ENCODE measurements around the gene MORN3. TPM values are rescaled to one million over a fixed set of nuclear protein-coding genes. Genes with fewer than 3 reads are reported as not detected.
"Not testable (repeated sequence)": the region's sequence is repeated elsewhere in the genome, so short reads cannot be mapped to it uniquely, and the experiment has no call there.

The MORN3 gene
- total RNA-seq, 1 donor, result 1.4 TPM

GRCh38 chr12:121676190-121676589, 6.7 kb upstream of the MORN3 start:
- TF ChIP-seq, protein P1, sequence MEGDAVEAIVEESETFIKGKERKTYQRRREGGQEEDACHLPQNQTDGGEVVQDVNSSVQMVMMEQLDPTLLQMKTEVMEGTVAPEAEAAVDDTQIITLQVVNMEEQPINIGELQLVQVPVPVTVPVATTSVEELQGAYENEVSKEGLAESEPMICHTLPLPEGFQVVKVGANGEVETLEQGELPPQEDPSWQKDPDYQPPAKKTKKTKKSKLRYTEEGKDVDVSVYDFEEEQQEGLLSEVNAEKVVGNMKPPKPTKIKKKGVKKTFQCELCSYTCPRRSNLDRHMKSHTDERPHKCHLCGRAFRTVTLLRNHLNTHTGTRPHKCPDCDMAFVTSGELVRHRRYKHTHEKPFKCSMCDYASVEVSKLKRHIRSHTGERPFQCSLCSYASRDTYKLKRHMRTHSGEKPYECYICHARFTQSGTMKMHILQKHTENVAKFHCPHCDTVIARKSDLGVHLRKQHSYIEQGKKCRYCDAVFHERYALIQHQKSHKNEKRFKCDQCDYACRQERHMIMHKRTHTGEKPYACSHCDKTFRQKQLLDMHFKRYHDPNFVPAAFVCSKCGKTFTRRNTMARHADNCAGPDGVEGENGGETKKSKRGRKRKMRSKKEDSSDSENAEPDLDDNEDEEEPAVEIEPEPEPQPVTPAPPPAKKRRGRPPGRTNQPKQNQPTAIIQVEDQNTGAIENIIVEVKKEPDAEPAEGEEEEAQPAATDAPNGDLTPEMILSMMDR (IDR thresholded peaks at IDR 0.05; ENCODE audit: extremely low read depth, low read depth, low read length), result no peak
- H3K4me3 ChIP-seq (ENCODE audit: insufficient read depth, low read length), result no peak overlapping the region
- no peaks in the 10 kb centered on the region for H3K79me2 ChIP-seq (ENCODE audit: insufficient read depth, low read length)
- no peaks in the 10 kb centered on the region for H4K20me1 ChIP-seq (ENCODE audit: insufficient read depth, low read length)
- no peak overlapping the region for H3K4me2 ChIP-seq (ENCODE audit: insufficient read depth, low read length)
- no peak overlapping the region for H2AFZ ChIP-seq (ENCODE audit: low read length)
- no peaks in the 10 kb centered on the region for H3K36me3 ChIP-seq (ENCODE audit: insufficient read depth, low read length)
- peak; percentile 73 for DNase-seq (ENCODE audit: insufficient read length, low spot score, missing footprints)
- no peak overlapping the region for H3K27ac ChIP-seq (ENCODE audit: low read depth, low read length)
- no peaks in the 10 kb centered on the region for H3K27me3 ChIP-seq (ENCODE audit: insufficient read depth, low read length)
- H3K4me1 ChIP-seq (ENCODE audit: insufficient read depth, low read length), result peaks cover 10% of the 10 kb centered on the region
- no peaks in the 10 kb centered on the region for H3K9me3 ChIP-seq (ENCODE audit: low read depth, low read length)

DNA sequence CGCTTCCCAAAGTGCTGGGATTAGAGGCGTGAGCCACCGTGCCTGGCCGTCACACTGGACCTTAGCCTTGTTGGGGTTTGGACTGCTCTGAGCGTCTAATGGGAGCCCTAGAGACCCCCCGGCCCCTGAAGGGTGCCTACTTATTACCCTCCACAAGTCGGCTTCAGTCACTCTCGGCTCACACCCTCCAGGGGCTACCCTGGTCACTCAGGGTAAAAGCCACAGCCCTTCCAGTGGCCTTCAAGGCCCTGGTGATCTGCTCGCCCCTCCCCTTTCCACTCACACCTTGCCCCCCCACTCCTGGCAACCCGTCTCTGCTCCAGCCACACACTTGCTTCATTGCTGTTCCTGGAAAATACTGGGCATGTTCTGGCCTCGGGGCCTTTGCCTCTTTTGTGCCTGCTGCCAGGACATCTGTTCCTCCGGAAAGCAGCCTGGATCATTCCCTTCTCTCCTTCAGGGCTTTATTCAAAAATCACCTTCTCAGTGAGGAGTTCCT, 3.6 kb upstream of the MORN3 start:
- H3K27ac ChIP-seq (ENCODE audit: low read depth, low read length), result no peak overlapping the region
- H3K9me3 ChIP-seq (ENCODE audit: low read depth, low read length), result no peaks in the 10 kb centered on the region
- H2AFZ ChIP-seq (ENCODE audit: low read length), result peak overlapping the region; percentile 94
- peak overlapping the region; percentile 93 for H3K4me2 ChIP-seq (ENCODE audit: insufficient read depth, low read length)
- H3K4me1 ChIP-seq (ENCODE audit: insufficient read depth, low read length), result peaks cover 10% of the 10 kb centered on the region
- H3K36me3 ChIP-seq (ENCODE audit: insufficient read depth, low read length), result no peaks in the 10 kb centered on the region
- H3K79me2 ChIP-seq (ENCODE audit: insufficient read depth, low read length), result no peaks in the 10 kb centered on the region
- no peaks in the 10 kb centered on the region for H4K20me1 ChIP-seq (ENCODE audit: insufficient read depth, low read length)
- no peaks in the 10 kb centered on the region for H3K27me3 ChIP-seq (ENCODE audit: insufficient read depth, low read length)
- H3K4me3 ChIP-seq (ENCODE audit: insufficient read depth, low read length), result peak overlapping the region; percentile 81
- TF ChIP-seq, protein P1 (IDR thresholded peaks at IDR 0.05; ENCODE audit: extremely low read depth, low read depth, low read length), result no peak
- peak; percentile 47 for DNase-seq (ENCODE audit: insufficient read length, low spot score, missing footprints)

- H3K36me3 ChIP-seq (ENCODE audit: insufficient read depth, low read length), result no peaks in the 10 kb centered on the region
- H3K27ac ChIP-seq (ENCODE audit: low read depth, low read length), result no peak overlapping the region
- H3K9me3 ChIP-seq (ENCODE audit: low read depth, low read length), result no peaks in the 10 kb centered on the region
- H2AFZ ChIP-seq (ENCODE audit: low read length), result no peak overlapping the region
- no peak overlapping the region for H3K4me3 ChIP-seq (ENCODE audit: insufficient read depth, low read length)
- H3K4me2 ChIP-seq (ENCODE audit: insufficient read depth, low read length), result no peak overlapping the region
- H4K20me1 ChIP-seq (ENCODE audit: insufficient read depth, low read length), result no peaks in the 10 kb centered on the region
- peaks cover 10% of the 10 kb centered on the region for H3K4me1 ChIP-seq (ENCODE audit: insufficient read depth, low read length)
- no peaks in the 10 kb centered on the region for H3K79me2 ChIP-seq (ENCODE audit: insufficient read depth, low read length)
- peak; percentile 88 for DNase-seq (ENCODE audit: insufficient read length, low spot score, missing footprints)
- H3K27me3 ChIP-seq (ENCODE audit: insufficient read depth, low read length), result no peaks in the 10 kb centered on the region
- TF ChIP-seq, protein P1 (IDR thresholded peaks at IDR 0.05; ENCODE audit: extremely low read depth, low read depth, low read length), result peak; percentile 64
Observed at GRCh38 chr12:121668750-121669520, 519 bp downstream of the MORN3 start.

DNA sequence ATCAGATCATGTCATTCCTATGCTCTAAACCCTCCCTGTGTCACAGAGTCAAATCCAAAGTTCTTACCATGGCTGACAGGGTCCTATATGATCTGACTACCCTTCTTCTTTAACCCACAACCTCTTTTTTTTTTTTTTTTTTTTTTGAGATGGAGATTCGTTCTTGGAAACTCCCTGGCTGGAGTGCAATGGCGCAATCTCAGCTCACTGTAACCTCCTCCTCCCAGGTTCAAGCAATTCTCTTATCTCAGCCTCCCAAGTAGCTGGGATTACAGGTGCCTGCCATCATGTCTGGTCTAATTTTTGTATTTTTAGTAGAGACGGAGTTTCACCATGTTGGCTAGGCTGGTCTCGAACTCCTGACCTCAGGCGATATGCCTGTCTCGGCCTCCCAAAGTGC, 2.6 kb downstream of the MORN3 start:
- DNase-seq (ENCODE audit: insufficient read length, low spot score, missing footprints), result peak; percentile 34
- not testable (repeated sequence) for H3K4me2 ChIP-seq (ENCODE audit: insufficient read depth, low read length)

More for the DNA sequence above, 2.6 kb downstream of the MORN3 start:
- not testable (repeated sequence) for H3K4me3 ChIP-seq (ENCODE audit: insufficient read depth, low read length); H3K36me3 ChIP-seq (ENCODE audit: insufficient read depth, low read length); H4K20me1 ChIP-seq (ENCODE audit: insufficient read depth, low read length); H3K27me3 ChIP-seq (ENCODE audit: insufficient read depth, low read length); H3K4me1 ChIP-seq (ENCODE audit: insufficient read depth, low read length); H3K27ac ChIP-seq (ENCODE audit: low read depth, low read length); H3K79me2 ChIP-seq (ENCODE audit: insufficient read depth, low read length); H2AFZ ChIP-seq (ENCODE audit: low read length); H3K9me3 ChIP-seq (ENCODE audit: low read depth, low read length)
